Measurements from ENCODE around the gene ERCC2. TPM values are rescaled to one million over a fixed set of nuclear protein-coding genes. Genes with fewer than 3 reads are reported as not detected.
"Not testable (repeated sequence)": the region's sequence is repeated elsewhere in the genome, so short reads cannot be mapped to it uniquely, and the experiment has no call there.

ERCC2 gene
- total RNA-seq, 1 donor from 2014 or later, result 67.3 TPM

DNA sequence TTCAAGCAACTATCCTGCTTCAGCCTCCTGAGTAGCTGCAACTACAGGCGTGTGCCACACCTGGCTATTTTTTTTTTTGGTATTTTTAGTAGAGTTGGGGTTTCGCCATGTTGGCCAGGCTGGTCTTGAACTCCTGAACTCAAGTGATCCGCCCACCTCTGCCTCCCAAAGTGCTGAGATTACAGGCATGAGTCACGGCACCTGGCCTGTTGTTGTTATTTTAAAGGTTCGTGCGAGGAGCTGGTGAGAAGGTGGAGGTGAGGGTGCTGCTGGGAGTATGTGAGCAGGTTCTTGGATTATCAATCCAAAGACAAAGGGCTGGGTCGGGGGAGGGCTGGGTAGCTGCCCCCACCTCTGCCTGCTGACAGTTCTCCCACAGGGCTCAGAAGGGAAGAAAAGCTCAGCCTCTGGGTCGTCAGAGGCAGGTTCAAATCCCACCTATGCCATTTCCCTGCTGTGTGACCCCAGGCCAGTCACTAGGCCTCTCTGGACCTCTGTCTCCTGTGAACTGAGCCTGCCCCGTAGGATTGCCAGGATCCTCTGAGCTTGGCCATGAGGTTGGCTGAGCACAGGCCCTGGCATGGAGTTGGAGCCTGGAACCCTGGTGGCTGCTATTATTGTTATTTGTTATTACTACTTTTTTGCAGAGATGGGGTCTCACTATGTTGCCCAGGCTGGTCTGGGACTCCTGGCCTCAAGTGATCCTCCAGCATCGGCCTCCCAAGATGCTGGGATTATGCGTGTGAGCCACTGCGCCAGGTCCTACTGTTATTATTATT is 49.2 kb downstream of the ERCC2 start:
- Mint-ChIP-seq H3K36me3 (ENCODE audit: low read depth) (no peaks in the 10 kb centered on the region), H3K4me3 (no peak overlapping the region), H3K27me3 (ENCODE audit: low read depth) (peaks cover 44% of the 10 kb centered on the region), H3K27ac (ENCODE audit: unreplicated experiment) (no peak overlapping the region), H3K9me3 (no peaks in the 10 kb centered on the region), H3K4me1 (peaks cover 21% of the 10 kb centered on the region)
- no peak for TF ChIP-seq CTCF (conservative IDR thresholded peaks at IDR 0.05)
- no peak for DNase-seq (ENCODE audit: low read depth, low spot score)

GRCh38 chr19:45315304-45315703 is 55.1 kb downstream of the ERCC2 start:
- Mint-ChIP-seq H3K4me3 (no peak overlapping the region), H3K9me3 (no peaks in the 10 kb centered on the region), H3K4me1 (peaks cover 6% of the 10 kb centered on the region), H3K36me3 (ENCODE audit: low read depth) (no peaks in the 10 kb centered on the region), H3K27me3 (ENCODE audit: low read depth) (peaks cover 47% of the 10 kb centered on the region), H3K27ac (ENCODE audit: unreplicated experiment) (no peak overlapping the region)
- no peak for DNase-seq (ENCODE audit: low read depth, low spot score)
- no peak for TF ChIP-seq CTCF (conservative IDR thresholded peaks at IDR 0.05)

DNA sequence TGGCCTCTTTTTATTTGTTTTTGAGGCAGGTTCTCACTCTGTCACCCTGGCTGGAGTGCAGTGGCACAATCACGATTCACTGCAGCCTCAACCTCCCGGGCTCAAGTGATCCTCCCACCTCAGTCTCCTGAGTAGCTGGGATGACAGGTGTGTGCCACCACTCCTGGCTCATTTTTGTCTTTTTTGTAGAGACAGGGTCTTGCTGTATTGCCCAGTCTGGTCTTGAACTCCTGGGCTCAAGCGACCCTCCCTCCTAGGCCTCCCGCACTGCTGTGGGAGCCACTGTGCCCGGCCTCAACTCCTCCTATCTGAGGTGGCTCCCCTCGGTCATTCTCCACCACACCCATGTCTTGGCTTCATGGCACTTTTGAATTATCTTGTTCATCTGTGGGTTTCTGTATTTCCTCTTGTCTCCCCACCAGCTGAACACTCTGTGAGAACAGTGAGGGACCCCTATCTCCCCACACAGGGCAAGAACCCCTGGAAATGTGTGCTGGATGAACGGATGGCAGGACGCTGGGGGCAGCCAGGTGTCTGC is 55.6 kb downstream of the ERCC2 start:
- H3K9me3 Mint-ChIP-seq, result no peaks in the 10 kb centered on the region
- no peak overlapping the region for H3K4me3 Mint-ChIP-seq
- peaks cover 47% of the 10 kb centered on the region for H3K27me3 Mint-ChIP-seq (ENCODE audit: low read depth)
- no peak for DNase-seq (ENCODE audit: low read depth, low spot score)
- H3K4me1 Mint-ChIP-seq, result peaks cover 6% of the 10 kb centered on the region
- TF ChIP-seq CTCF (conservative IDR thresholded peaks at IDR 0.05), result no peak
- H3K27ac Mint-ChIP-seq (ENCODE audit: unreplicated experiment), result no peak overlapping the region
- H3K36me3 Mint-ChIP-seq (ENCODE audit: low read depth), result no peaks in the 10 kb centered on the region

DNA sequence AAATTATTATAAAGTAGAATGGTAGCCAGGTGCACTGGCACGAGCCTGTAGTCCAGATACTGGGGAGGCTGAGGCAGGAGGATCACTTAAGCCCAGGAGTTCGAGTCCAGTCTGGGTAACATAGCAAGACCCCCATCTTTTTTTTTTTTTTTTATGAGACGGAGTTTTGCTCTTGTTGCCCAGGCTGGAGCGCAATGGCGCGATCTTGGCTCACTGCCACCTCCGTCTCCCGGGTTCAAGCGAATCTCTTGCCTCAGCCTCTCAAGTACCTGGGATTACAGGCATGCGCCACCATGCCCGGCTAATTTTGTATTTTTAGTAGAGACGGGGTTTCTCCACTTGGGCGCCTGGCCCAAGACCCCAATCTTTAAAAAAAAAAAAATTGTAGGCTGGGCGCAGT is 58.1 kb downstream of the ERCC2 start:
- not testable (repeated sequence) for DNase-seq (ENCODE audit: low read depth, low spot score); H3K4me3 Mint-ChIP-seq; H3K27ac Mint-ChIP-seq (ENCODE audit: unreplicated experiment); H3K36me3 Mint-ChIP-seq (ENCODE audit: low read depth); H3K9me3 Mint-ChIP-seq; H3K4me1 Mint-ChIP-seq
- peaks cover 34% of the 10 kb centered on the region for H3K27me3 Mint-ChIP-seq (ENCODE audit: low read depth)

DNA sequence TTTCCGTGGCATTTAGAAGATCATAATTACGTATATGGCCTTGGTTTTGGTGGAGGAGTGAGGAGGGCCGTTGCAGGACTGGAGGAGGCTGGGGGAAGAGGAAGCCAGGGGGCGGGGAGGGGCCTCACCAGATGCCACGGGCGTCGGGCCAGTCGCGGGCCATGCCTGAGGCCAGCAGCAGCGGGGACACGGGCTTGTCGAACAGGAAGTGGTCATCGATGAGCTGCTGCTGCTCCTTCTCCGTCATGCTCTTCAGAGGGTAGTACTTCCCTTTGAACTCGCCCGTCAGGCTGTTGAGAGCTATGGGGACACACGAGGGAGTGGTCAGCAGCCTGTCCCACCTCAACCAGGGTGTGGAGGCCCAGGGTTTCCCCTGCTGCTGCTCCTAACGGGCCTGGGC is 58.8 kb downstream of the ERCC2 start:
- Mint-ChIP-seq H3K27me3 (ENCODE audit: low read depth) (peaks cover 29% of the 10 kb centered on the region), H3K36me3 (ENCODE audit: low read depth) (no peaks in the 10 kb centered on the region), H3K4me3 (no peak overlapping the region), H3K27ac (ENCODE audit: unreplicated experiment) (no peak overlapping the region), H3K9me3 (no peaks in the 10 kb centered on the region), H3K4me1 (no peaks in the 10 kb centered on the region)
- TF ChIP-seq CTCF (conservative IDR thresholded peaks at IDR 0.05), result no peak
- DNase-seq (ENCODE audit: low read depth, low spot score), result no peak

GRCh38 chr19:45309322-45309721 is 61.1 kb downstream of the ERCC2 start:
- H3K4me1 Mint-ChIP-seq; H3K4me3 Mint-ChIP-seq; H3K27ac Mint-ChIP-seq (ENCODE audit: unreplicated experiment); H3K36me3 Mint-ChIP-seq (ENCODE audit: low read depth); DNase-seq (ENCODE audit: low read depth, low spot score); H3K9me3 Mint-ChIP-seq: not testable (repeated sequence)
- peaks cover 27% of the 10 kb centered on the region for H3K27me3 Mint-ChIP-seq (ENCODE audit: low read depth)
